Measurements from ENCODE around the gene MAP3K6.

- no peak for TF ChIP-seq CEBPB (IDR thresholded peaks at IDR 0.05)
- TF ChIP-seq MAX (IDR thresholded peaks at IDR 0.05), result no peak
- no peak for TF ChIP-seq EP300 (IDR thresholded peaks at IDR 0.05; ENCODE audit: borderline replicate concordance)
- no peak for TF ChIP-seq CREB1 (IDR thresholded peaks at IDR 0.05; ENCODE audit: low read depth)
- no peak for TF ChIP-seq YY1 (IDR thresholded peaks at IDR 0.05; ENCODE audit: low read depth)
- no peak for TF ChIP-seq EGR1 (IDR thresholded peaks at IDR 0.05)
- no peak for TF ChIP-seq USF1 (IDR thresholded peaks at IDR 0.05)
- TF ChIP-seq TAF1 (IDR thresholded peaks at IDR 0.05; ENCODE audit: low read depth), result no peak
- TF ChIP-seq RAD21 (IDR thresholded peaks at IDR 0.05; ENCODE audit: low read depth), result no peak
Observed at GRCh38 chr1:27412502-27412901, 45.7 kb upstream of the MAP3K6 start.

Measured in Ishikawa (cell line).